H9 (cell line): ENCODE results near the gene TMED8. TPM values are rescaled to one million over a fixed set of nuclear protein-coding genes. Genes with fewer than 3 reads are reported as not detected.

Source experiments
- DNase-seq: peaks from one replicate; pipeline ENCODE4 v3.0.0-alpha.2; 2017
- H2AFZ ChIP-seq: one replicate; pipeline ENCODE4 v1.6.1; 2013; ENCODE audit warnings: mild to moderate bottlenecking, low read length, control low read depth, moderate library complexity
- H2AK5ac ChIP-seq: 2 replicates; pipeline ENCODE4 v1.6.1; 2013; ENCODE audit warnings: low read length, control low read depth, mixed read lengths; ENCODE audit not compliant: insufficient read length
- H2BK120ac ChIP-seq: one replicate; pipeline ENCODE4 v1.6.1; 2013; ENCODE audit warnings: low read depth, mild to moderate bottlenecking, low read length, control low read depth, inconsistent platforms; ENCODE audit not compliant: poor library complexity, severe bottlenecking
- H2BK12ac ChIP-seq: 2 replicates; pipeline ENCODE4 v1.6.1; 2013; ENCODE audit warnings: low read length, control low read depth, mixed read lengths, low read depth; ENCODE audit not compliant: insufficient read length
- H2BK15ac ChIP-seq: 2 replicates; pipeline ENCODE4 v1.6.1; 2013; ENCODE audit warnings: low read depth, low read length, control low read depth
- H2BK20ac ChIP-seq: one replicate; pipeline ENCODE4 v1.6.1; 2013; ENCODE audit warnings: low read depth, mild to moderate bottlenecking, low read length, control low read depth, inconsistent platforms; ENCODE audit not compliant: poor library complexity, severe bottlenecking
- H2BK5ac ChIP-seq: 2 replicates; pipeline ENCODE4 v1.6.1; 2013; ENCODE audit warnings: low read length, control low read depth, mixed read lengths; ENCODE audit not compliant: insufficient read length
- H3K14ac ChIP-seq: 2 replicates; pipeline ENCODE4 v1.6.1; 2013; ENCODE audit warnings: low read length, control low read depth; ENCODE audit not compliant: insufficient read depth
- H3K18ac ChIP-seq: 2 replicates; pipeline ENCODE4 v1.6.1; 2013; ENCODE audit warnings: low read depth, mild to moderate bottlenecking, mixed read lengths, low read length, control low read depth; ENCODE audit not compliant: insufficient read length
- H3K23ac ChIP-seq: 2 replicates; pipeline ENCODE4 v1.6.1; 2013; ENCODE audit warnings: low read length, control low read depth, mixed read lengths, low read depth; ENCODE audit not compliant: insufficient read length
- H3K23me2 ChIP-seq: 2 replicates; pipeline ENCODE4 v1.6.1; 2013; ENCODE audit warnings: low read depth, mild to moderate bottlenecking, mixed read lengths, low read length, control low read depth; ENCODE audit not compliant: insufficient read length, poor library complexity, severe bottlenecking
- H3K27ac ChIP-seq: 2 replicates; pipeline ENCODE4 v1.5.1; 2013; ENCODE audit warnings: low read length, control low read depth, mixed read lengths, low read depth; ENCODE audit not compliant: insufficient read length
- H3K27me3 ChIP-seq: 2 replicates; pipeline ENCODE4 v1.6.1; 2013; ENCODE audit warnings: low read length, control low read depth, inconsistent platforms; ENCODE audit not compliant: insufficient read depth
- H3K4ac ChIP-seq: 2 replicates; pipeline ENCODE4 v1.6.1; 2013; ENCODE audit warnings: low read depth, mild to moderate bottlenecking, control low read depth, inconsistent platforms, low read length, moderate library complexity
- H3K4me1 ChIP-seq: 2 replicates; pipeline ENCODE4 v1.6.1; 2013; ENCODE audit warnings: low read length, control low read depth, inconsistent platforms; ENCODE audit not compliant: insufficient read depth
- H3K4me2 ChIP-seq: 2 replicates; pipeline ENCODE4 v1.6.1; 2013; ENCODE audit warnings: low read length, control low read depth, mixed read lengths; ENCODE audit not compliant: insufficient read length, insufficient read depth
- H3K56ac ChIP-seq: 2 replicates; pipeline ENCODE4 v1.6.1; 2013; ENCODE audit warnings: low read depth, mild to moderate bottlenecking, mixed read lengths, low read length, control low read depth; ENCODE audit not compliant: insufficient read length
- H3K79me1 ChIP-seq: 2 replicates; pipeline ENCODE4 v1.6.1; 2013; ENCODE audit warnings: low read depth, mild to moderate bottlenecking, moderate library complexity, low read length, control low read depth, inconsistent platforms; ENCODE audit not compliant: insufficient read depth, poor library complexity, severe bottlenecking
- H3K79me2 ChIP-seq: 2 replicates; pipeline ENCODE4 v1.6.1; 2013; ENCODE audit warnings: low read length, control low read depth, inconsistent platforms; ENCODE audit not compliant: insufficient read depth
- H3K9ac ChIP-seq: 2 replicates; pipeline ENCODE4 v1.6.1; 2013; ENCODE audit warnings: low read length, control low read depth, mixed read lengths; ENCODE audit not compliant: insufficient read length; ENCODE audit errors: extremely low read depth
- H3K9me3 ChIP-seq: one replicate; pipeline ENCODE4 v1.6.1; 2013; ENCODE audit warnings: low read depth, low read length, inconsistent platforms; ENCODE audit not compliant: control insufficient read depth
- H3T11ph ChIP-seq: one replicate; pipeline ENCODE4 v1.6.1; 2013; ENCODE audit warnings: mild to moderate bottlenecking, low read length, control low read depth, inconsistent platforms
- H4K20me1 ChIP-seq: one replicate; pipeline ENCODE4 v1.6.1; 2013; ENCODE audit not compliant: control insufficient read depth, insufficient read length, insufficient read depth
- H4K5ac ChIP-seq: 2 replicates; pipeline ENCODE4 v1.6.1; 2013; ENCODE audit warnings: low read depth, mild to moderate bottlenecking, mixed read lengths, low read length, control low read depth; ENCODE audit not compliant: insufficient read length
- H4K8ac ChIP-seq: replicated peaks from 2 replicates; pipeline ENCODE4 v1.6.1; 2013; ENCODE audit warnings: low read length, control low read depth, mixed read lengths, low read depth; ENCODE audit not compliant: insufficient read length
- H4K91ac ChIP-seq: 2 replicates; pipeline ENCODE4 v1.6.1; 2013; ENCODE audit warnings: low read depth, mild to moderate bottlenecking, moderate library complexity, mixed read lengths, low read length, control low read depth; ENCODE audit not compliant: insufficient read length
- H3K27ac Mint-ChIP-seq, 3 experiments: 2 replicates in 2 of 3; 3 replicates in 1 of 3; pipeline ENCODE4 v1.8.0; 2020 to 2021; ENCODE audit warnings: mixed read lengths in 3 of 3, mild to moderate bottlenecking in 1 of 3, moderate library complexity in 1 of 3
- H3K27me3 Mint-ChIP-seq: 2 replicates; pipeline ENCODE4 v1.8.0; 2021; ENCODE audit warnings: low read depth, mild to moderate bottlenecking, moderate library complexity, mixed read lengths
- H3K36me3 Mint-ChIP-seq, 3 experiments: 2 replicates in 2 of 3; 3 replicates in 1 of 3; pipeline ENCODE4 v1.8.0; 2020 to 2021; ENCODE audit warnings: low read depth in 3 of 3, mixed read lengths in 3 of 3; ENCODE audit not compliant: insufficient read depth in 1 of 3
- H3K4me1 Mint-ChIP-seq, 2 experiments: 2 replicates each; pipeline ENCODE4 v1.8.0; 2020; ENCODE audit warnings: mixed read lengths in 2 of 2
- H3K4me3 Mint-ChIP-seq, 2 experiments: 2 replicates in 1 of 2; 3 replicates in 1 of 2; pipeline ENCODE4 v1.8.0; 2020 to 2021; ENCODE audit warnings: mild to moderate bottlenecking in 2 of 2, mixed read lengths in 2 of 2, moderate library complexity in 1 of 2
- H3K9me3 Mint-ChIP-seq, 2 experiments: 2 replicates in 1 of 2; 3 replicates in 1 of 2; pipeline ENCODE4 v1.8.0; 2020; ENCODE audit warnings: mild to moderate bottlenecking in 2 of 2, mixed read lengths in 2 of 2, moderate library complexity in 1 of 2
- CTCF ChIP-seq: fragments of 200-600 bp; sonication (generic); conservative IDR thresholded peaks from 3 replicates; pipeline ENCODE4 v1.8.0; 2021; ENCODE audit warnings: antibody characterized with exemption, mild to moderate bottlenecking
- WGBS: extraction: QIAGEN DNeasy Blood & Tissue Kit; methylation state at CpG from one replicate; pipeline ENCODE4 v1.1.7; 2013; ENCODE audit warnings: missing lambda C conversion rate, low lambda C conversion rate, mixed read lengths; ENCODE audit not compliant: insufficient read length; ENCODE audit errors: extremely low coverage; 5-methylcytosine and 5-hydroxymethylcytosine counted together
- total RNA-seq: library from RNA; stranded (reverse); gene quantifications from 2 replicates; pipeline ENCODE4 v1.2.1, GENCODE V29; 2021

TMED8 gene
- total RNA-seq, 1 experiment from 2014 or later: 9.5 TPM

GRCh38 chr14:77302926-77303325, 74.0 kb downstream of the TMED8 start:
- H3K9ac ChIP-seq: no peak overlapping the region
- H3K79me2 ChIP-seq: no peaks in the 10 kb centered on the region
- no peak overlapping the region for H2BK12ac ChIP-seq
- no peaks in the 10 kb centered on the region for H3K27me3 ChIP-seq
- no peak overlapping the region for H4K5ac ChIP-seq
- no peak overlapping the region for H4K8ac ChIP-seq
- H3K56ac ChIP-seq: no peak overlapping the region
- no peak overlapping the region for H3K27ac Mint-ChIP-seq
- peaks cover 11 to 12% of the 10 kb centered on the region in 2 experiments for H3K4me1 Mint-ChIP-seq
- H2BK20ac ChIP-seq: no peak overlapping the region
- H3K23me2 ChIP-seq: no peaks in the 10 kb centered on the region
- WGBS: no CpG with 5 or more reads among the region's 5 CpGs
- no peaks in the 10 kb centered on the region for H3K79me1 ChIP-seq
- H4K91ac ChIP-seq: no peak overlapping the region
- no peaks in the 10 kb centered on the region for H3K4me1 ChIP-seq
- H2BK5ac ChIP-seq: no peak overlapping the region
- no peaks in the 10 kb centered on the region for H4K20me1 ChIP-seq
- H3K27ac ChIP-seq: no peak overlapping the region
- DNase-seq: no peak
- no peak overlapping the region for H3K4me2 ChIP-seq
- no peak overlapping the region for H2AK5ac ChIP-seq
- no peaks in the 10 kb centered on the region for H3K9me3 Mint-ChIP-seq
- TF ChIP-seq CTCF: no peak
- no peak overlapping the region for H3K4me3 Mint-ChIP-seq
- no peak overlapping the region for H2BK120ac ChIP-seq
- no peak overlapping the region for H3K23ac ChIP-seq
- no peak overlapping the region for H3T11ph ChIP-seq
- H2BK15ac ChIP-seq: no peak overlapping the region
- H3K14ac ChIP-seq: no peak overlapping the region
- no peaks in the 10 kb centered on the region for H3K9me3 ChIP-seq
- no peak overlapping the region for H2AFZ ChIP-seq
- no peaks in the 10 kb centered on the region for H3K27me3 Mint-ChIP-seq
- no peak overlapping the region for H3K4ac ChIP-seq
- no peak overlapping the region for H3K18ac ChIP-seq
- H3K36me3 Mint-ChIP-seq: peaks cover 5 to 20% (median 17%) of the 10 kb centered on the region in 3 experiments; a peak in 5 of 7 replicates
